Naive thymus-derived CD4-positive, alpha-beta T cell (primary cell): ENCODE data around the gene LAG3. TPM values are rescaled to one million over a fixed set of nuclear protein-coding genes. Genes with fewer than 3 reads are reported as not detected.
A peak's percentile ranks its signal among the peaks of the same experiment; 100 is the strongest.

ENCODE experiments used
- ATAC-seq: fragments of 150-1000 bp; cut with Tn5 transposase; 2 replicates; pipeline ENCODE4 v1.10.0; 2021; ENCODE audit warnings: mild to moderate bottlenecking, moderate library complexity
- CTCF ChIA-PET: fragments of 350-600 bp; sonication (Branson Sonifier 250); formaldehyde crosslinking; loops from one replicate; lab custom pipeline; 2021; ENCODE audit warnings: antibody characterized with exemption; lab: Charles Lee
- POLR2A ChIA-PET: fragments of 350-600 bp; sonication (Branson Sonifier 250); formaldehyde crosslinking; loops from one replicate; lab custom pipeline; 2021; ENCODE audit warnings: antibody characterized with exemption, inconsistent platforms; lab: Charles Lee
- DNase-seq, 9 donors: peaks; one replicate each; pipeline versions ENCODE4 v3.0.0 to v3.0.0-alpha.2; 2020 to 2022; ENCODE audit warnings: mixed read lengths in 1 of 9
- H3K27ac ChIP-seq: one replicate; pipeline ENCODE4 v1.7.0; 2013; ENCODE audit warnings: mild to moderate bottlenecking, low read depth, low read length, moderate library complexity
- H3K27me3 ChIP-seq, 2 donors: one replicate each; pipeline ENCODE4 v1.7.0; 2013; ENCODE audit warnings: low read length in 2 of 2, mild to moderate bottlenecking in 2 of 2, moderate library complexity in 2 of 2; ENCODE audit not compliant: control insufficient read depth in 2 of 2, insufficient read depth in 2 of 2
- H3K36me3 ChIP-seq, 3 experiments: 1 replicate in 2 of 3; 2 replicates in 1 of 3; pipeline ENCODE4 v1.7.0; 2013; ENCODE audit warnings: low read length in 3 of 3, mild to moderate bottlenecking in 3 of 3, moderate library complexity in 1 of 3; ENCODE audit not compliant: insufficient read depth in 3 of 3, control insufficient read depth in 2 of 3
- H3K4me1 ChIP-seq, 2 donors: one replicate each; pipeline ENCODE4 v1.7.0; 2013; ENCODE audit warnings: low read length in 2 of 2, mild to moderate bottlenecking in 2 of 2, moderate library complexity in 1 of 2; ENCODE audit not compliant: control insufficient read depth in 2 of 2, insufficient read depth in 2 of 2
- H3K4me3 ChIP-seq: 2 replicates; pipeline ENCODE4 v1.7.0; 2013; ENCODE audit warnings: mild to moderate bottlenecking, low read length
- H3K9me3 ChIP-seq, 3 experiments: 1 replicate in 2 of 3; 2 replicates in 1 of 3; pipeline ENCODE4 v1.7.0; 2013; ENCODE audit warnings: low read length in 3 of 3; ENCODE audit not compliant: control insufficient read depth in 2 of 3
- H3K27ac Mint-ChIP-seq, 9 donors: one replicate each; pipeline ENCODE4 v1.8.0; 2020 to 2022; ENCODE audit warnings: mixed read lengths in 9 of 9, mild to moderate bottlenecking in 8 of 9, moderate library complexity in 5 of 9, inconsistent platforms in 2 of 9
- H3K27me3 Mint-ChIP-seq, 5 donors: one replicate each; pipeline ENCODE4 v1.8.0; 2021 to 2022; ENCODE audit warnings: mixed read lengths in 5 of 5, mild to moderate bottlenecking in 1 of 5
- H3K36me3 Mint-ChIP-seq, 5 donors: one replicate each; pipeline ENCODE4 v1.8.0; 2020 to 2022; ENCODE audit warnings: mixed read lengths in 5 of 5, mild to moderate bottlenecking in 3 of 5, inconsistent platforms in 1 of 5
- H3K4me1 Mint-ChIP-seq, 7 donors: one replicate each; pipeline ENCODE4 v1.8.0; 2020 to 2022; ENCODE audit warnings: mixed read lengths in 7 of 7, mild to moderate bottlenecking in 3 of 7, inconsistent platforms in 1 of 7
- H3K4me3 Mint-ChIP-seq, 10 donors: one replicate each; pipeline ENCODE4 v1.8.0; 2020 to 2022; ENCODE audit warnings: mild to moderate bottlenecking in 10 of 10, mixed read lengths in 10 of 10, moderate library complexity in 6 of 10, inconsistent platforms in 2 of 10
- H3K9me3 Mint-ChIP-seq, 11 donors: one replicate each; pipeline ENCODE4 v1.8.0; 2020 to 2022; ENCODE audit warnings: mixed read lengths in 11 of 11, mild to moderate bottlenecking in 4 of 11, inconsistent platforms in 1 of 11, moderate library complexity in 1 of 11
- intact Hi-C, 2 donors: fragments of 100-400 bp; cut with micrococcal nuclease; formaldehyde crosslinking; loops; one replicate each; pipeline ENCODE4 v1.15.1; 2023
- polyA plus RNA-seq, 2 donors: library from polyadenylated mRNA; unstranded; fragments of 300-500 nt; fragmentation: Illumina TruSeq; gene quantifications; one replicate each; pipeline ENCODE4 v1.2.3, GENCODE V29; 2021
- total RNA-seq, 6 experiments: library from RNA in 5 of 6; stranded (reverse) in 5 of 6; gene quantifications; 1 replicate in 5 of 6; 2 replicates in 1 of 6; pipeline ENCODE4 v1.2.3 and lab custom pipeline; 2021 to 2026

LAG3 gene
- total and polyA plus RNA-seq, 7 experiments from 2014 or later = 0.26 to 46.5 (median 0.86) TPM

DNA sequence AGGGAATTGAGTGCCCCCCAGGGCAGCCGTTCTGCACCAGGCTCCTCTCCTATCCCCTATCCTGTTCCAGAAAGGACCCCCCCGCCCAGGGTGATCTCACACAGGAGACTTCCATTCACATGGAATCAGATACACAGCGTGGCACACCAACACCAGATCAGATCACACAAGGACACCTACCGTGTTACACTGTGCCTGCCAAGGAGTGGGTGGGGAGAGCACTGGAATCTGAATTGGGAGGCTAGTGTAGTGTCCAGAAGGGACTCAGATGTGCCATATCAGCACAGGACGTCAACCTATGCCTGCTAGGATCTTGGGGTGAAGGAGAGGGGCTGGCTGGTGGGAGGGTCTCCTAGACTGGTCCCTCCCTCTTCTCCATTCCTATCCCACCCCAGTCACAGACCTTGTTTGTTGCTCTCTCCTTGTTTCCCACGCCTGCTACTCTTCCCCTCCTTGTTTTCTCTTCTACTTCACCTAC, 3.8 kb upstream of the LAG3 start:
- H3K36me3 ChIP-seq = no peaks in the 10 kb centered on the region
- Mint-ChIP-seq H3K27ac (peak overlapping the region in 2 of 9 donors; percentile 29 to 30), H3K36me3 (peaks cover 0 to 3% (median 0%) of the 10 kb centered on the region in 5 donors), H3K27me3 (peaks cover 5 to 59% (median 26%) of the 10 kb centered on the region in 5 donors), H3K4me1 (peaks cover 31 to 72% (median 47%) of the 10 kb centered on the region in 7 donors), H3K4me3 (peak overlapping the region in 6 of 10 donors; percentile 38 to 96 (median 78)), H3K9me3 (no peaks in the 10 kb centered on the region)
- intact Hi-C loops = loop anchor here in 1 of 2 donors (10.0 kb wide), 1 partner anchor 186 kb away; the partner anchor contains the start of gene PTPN6
- H3K27me3 ChIP-seq = no peaks in the 10 kb centered on the region
- no peaks in the 10 kb centered on the region for H3K9me3 ChIP-seq
- POLR2A ChIA-PET = interaction anchor here (0.9 to 1.0 kb wide), 3 partner anchors 12 to 83 kb away, joined by 3 read pairs; partner anchors contain the start of genes CDCA3 and USP5
- DNase-seq (no peak), ATAC-seq (no peak)
- no peak overlapping the region for H3K4me3 ChIP-seq
- peaks cover 11 to 42% of the 10 kb centered on the region in 2 donors for H3K4me1 ChIP-seq
- CTCF ChIA-PET = interaction anchor here (0.6 to 3.6 kb wide), 2 partner anchors 14 to 53 kb away, joined by 3 to 24 read pairs; partner anchors contain the start of gene GPR162
- no peak overlapping the region for H3K27ac ChIP-seq

- no peaks in the 10 kb centered on the region for H3K36me3 ChIP-seq
- H3K9me3 ChIP-seq = no peaks in the 10 kb centered on the region
- ChIA-PET POLR2A (interaction anchor here (0.6 to 1.2 kb wide), 5 partner anchors 9 to 83 kb away, joined by 3 to 4 read pairs (median 3); partner anchors contain the start of genes CDCA3 and USP5), CTCF (interaction anchor here (0.6 kb wide), 1 partner anchor 52 kb away, joined by 3 read pairs; the partner anchor contains the start of gene GPR162)
- no peaks in the 10 kb centered on the region for H3K27me3 ChIP-seq
- no peak overlapping the region for H3K4me3 ChIP-seq
- H3K4me3 Mint-ChIP-seq = peak overlapping the region in 3 of 10 donors; percentile 58 to 96 (median 96)
- H3K9me3 Mint-ChIP-seq = no peaks in the 10 kb centered on the region
- no peak for DNase-seq
- ATAC-seq = no peak
- H3K4me1 Mint-ChIP-seq = peaks cover 31 to 71% (median 47%) of the 10 kb centered on the region in 7 donors
- H3K27ac Mint-ChIP-seq = peak overlapping the region in 1 of 9 donors; percentile 58
- peaks cover 0 to 3% (median 0%) of the 10 kb centered on the region in 5 donors for H3K36me3 Mint-ChIP-seq
- H3K27ac ChIP-seq = no peak overlapping the region
- H3K4me1 ChIP-seq = peaks cover 11 to 44% of the 10 kb centered on the region in 2 donors
- intact Hi-C loops = loop anchor here in 1 of 2 donors (10.0 kb wide), 1 partner anchor 186 kb away; the partner anchor contains the start of gene PTPN6
- H3K27me3 Mint-ChIP-seq = peaks cover 5 to 59% (median 26%) of the 10 kb centered on the region in 5 donors
Measured at GRCh38 chr12:6768990-6769389, 3.3 kb upstream of the LAG3 start.

GRCh38 chr12:6769666-6770065, 2.7 kb upstream of the LAG3 start:
- H3K27me3 Mint-ChIP-seq = peaks cover under 1 to 55% (median 25%) of the 10 kb centered on the region in 5 donors
- H3K36me3 Mint-ChIP-seq = peaks cover 0 to 4% (median 0%) of the 10 kb centered on the region in 5 donors
- H3K27ac Mint-ChIP-seq = peak overlapping the region in 3 of 9 donors; percentile 40 to 87 (median 48)
- H3K4me3 Mint-ChIP-seq = no peak overlapping the region
- H3K4me1 Mint-ChIP-seq = peaks cover 34 to 70% (median 48%) of the 10 kb centered on the region in 7 donors
- no peak for ATAC-seq
- H3K27ac ChIP-seq = no peak overlapping the region
- H3K9me3 Mint-ChIP-seq = peaks cover 0 to 1% (median 0%) of the 10 kb centered on the region in 11 donors
- H3K4me1 ChIP-seq = peaks cover 11 to 46% of the 10 kb centered on the region in 2 donors
- no peaks in the 10 kb centered on the region for H3K9me3 ChIP-seq
- DNase-seq = no peak
- CTCF ChIA-PET = interaction anchor here (0.8 to 3.1 kb wide), 2 partner anchors 9 to 16 kb away, joined by 3 to 14 read pairs; partner anchors contain the start of gene MLF2
- no peak overlapping the region for H3K4me3 ChIP-seq
- no peaks in the 10 kb centered on the region for H3K27me3 ChIP-seq
- no peaks in the 10 kb centered on the region for H3K36me3 ChIP-seq
- POLR2A ChIA-PET = interaction anchor here (0.7 to 1.2 kb wide), 4 partner anchors 9 to 82 kb away, joined by 3 to 4 read pairs (median 3); partner anchors contain the start of genes CDCA3 and USP5
- intact Hi-C loops = loop anchor here in 1 of 2 donors (10.0 kb wide), 1 partner anchor 185 kb away; the partner anchor contains the start of gene PTPN6

GRCh38 chr12:6770094-6770493, 2.2 kb upstream of the LAG3 start:
- peaks cover 36 to 72% (median 49%) of the 10 kb centered on the region in 7 donors for H3K4me1 Mint-ChIP-seq
- no peak overlapping the region for H3K4me3 ChIP-seq
- H3K36me3 ChIP-seq = no peaks in the 10 kb centered on the region
- peaks cover 0 to 1% (median 0%) of the 10 kb centered on the region in 11 donors for H3K9me3 Mint-ChIP-seq
- intact Hi-C loops = no loop called here
- no peaks in the 10 kb centered on the region for H3K27me3 ChIP-seq
- CTCF ChIA-PET = interaction anchor here (0.7 to 3.1 kb wide), 4 partner anchors 8 to 52 kb away, joined by 3 to 14 read pairs (median 3); partner anchors contain the start of genes CD4 and MLF2
- no peak overlapping the region for H3K27ac ChIP-seq
- DNase-seq (no peak), ATAC-seq (no peak)
- H3K36me3 Mint-ChIP-seq = peaks cover 0 to 7% (median 0%) of the 10 kb centered on the region in 5 donors
- no peaks in the 10 kb centered on the region for H3K9me3 ChIP-seq
- peaks cover 15 to 44% of the 10 kb centered on the region in 2 donors for H3K4me1 ChIP-seq
- POLR2A ChIA-PET = interaction anchor here (0.7 to 2.3 kb wide), 3 partner anchors 8 to 80 kb away, joined by 3 to 6 read pairs (median 4); no protein-coding TSS in a partner anchor
- H3K4me3 Mint-ChIP-seq = no peak overlapping the region
- H3K27me3 Mint-ChIP-seq = peaks cover 0 to 57% (median 24%) of the 10 kb centered on the region in 5 donors
- H3K27ac Mint-ChIP-seq = peak overlapping the region in 1 of 9 donors; percentile 40

DNA sequence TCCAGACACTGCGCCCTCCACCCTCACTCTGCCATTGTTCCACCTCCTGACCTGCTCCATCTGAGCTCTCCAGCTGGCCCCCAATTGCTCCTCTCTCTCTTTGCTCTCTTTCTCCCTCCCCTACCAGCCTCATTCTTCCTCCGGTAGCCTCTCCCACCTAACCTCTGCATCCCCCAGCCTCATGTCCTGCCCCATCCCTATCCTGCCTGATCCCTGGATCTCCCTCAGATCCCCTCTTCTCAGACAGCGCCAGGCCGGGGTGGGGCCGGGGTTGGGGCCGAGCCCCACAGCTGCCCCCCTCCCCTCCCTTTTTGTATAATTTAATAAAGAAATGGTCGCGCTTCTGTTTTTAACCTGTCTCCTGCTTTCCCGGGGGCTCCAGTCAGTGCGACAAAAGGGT, 1.7 kb upstream of the LAG3 start:
- peaks cover 0 to 12% (median 0%) of the 10 kb centered on the region in 5 donors for H3K36me3 Mint-ChIP-seq
- no peaks in the 10 kb centered on the region for H3K36me3 ChIP-seq
- peaks cover 33 to 72% (median 46%) of the 10 kb centered on the region in 7 donors for H3K4me1 Mint-ChIP-seq
- ChIA-PET POLR2A (interaction anchor here (1.8 to 2.7 kb wide), 3 partner anchors 11 to 22 kb away, joined by 5 to 14 read pairs (median 6); partner anchors contain the start of gene MLF2), CTCF (interaction anchor here (0.7 to 3.1 kb wide), 5 partner anchors 8 to 52 kb away, joined by 3 to 14 read pairs (median 3); partner anchors contain the start of genes CD4 and MLF2)
- DNase-seq (no peak), ATAC-seq (no peak)
- peaks cover 0 to 53% (median 19%) of the 10 kb centered on the region in 5 donors for H3K27me3 Mint-ChIP-seq
- H3K27ac ChIP-seq = no peak overlapping the region
- peak overlapping the region in 2 of 9 donors; percentile 34 to 91 for H3K27ac Mint-ChIP-seq
- H3K27me3 ChIP-seq = no peaks in the 10 kb centered on the region
- peaks cover 0 to 1% (median 0%) of the 10 kb centered on the region in 11 donors for H3K9me3 Mint-ChIP-seq
- no peak overlapping the region for H3K4me3 ChIP-seq
- intact Hi-C loops = no loop called here
- no peaks in the 10 kb centered on the region for H3K9me3 ChIP-seq
- H3K4me3 Mint-ChIP-seq = peak overlapping the region in 2 of 10 donors; percentile 34 to 87
- H3K4me1 ChIP-seq = peaks cover 17 to 39% of the 10 kb centered on the region in 2 donors

GRCh38 chr12:6771091-6771495, 1.2 kb upstream of the LAG3 start:
- Mint-ChIP-seq H3K27me3 (peaks cover 0 to 53% (median 17%) of the 10 kb centered on the region in 5 donors), H3K36me3 (peaks cover 0 to 13% (median 0%) of the 10 kb centered on the region in 5 donors), H3K27ac (peak overlapping the region in 3 of 9 donors; percentile 65 to 91 (median 76)), H3K4me1 (peaks cover 32 to 72% (median 45%) of the 10 kb centered on the region in 7 donors), H3K9me3 (peaks cover 0 to 1% (median 0%) of the 10 kb centered on the region in 11 donors), H3K4me3 (peak overlapping the region in 5 of 10 donors; percentile 34 to 87 (median 73))
- H3K27me3 ChIP-seq = no peaks in the 10 kb centered on the region
- intact Hi-C loops = no loop called here
- CTCF ChIA-PET = interaction anchor here (0.7 to 3.1 kb wide), 7 partner anchors 8 to 51 kb away, joined by 3 to 14 read pairs (median 4); partner anchors contain the start of gene MLF2
- DNase-seq (no peak), ATAC-seq (no peak)
- peaks cover 17 to 35% of the 10 kb centered on the region in 2 donors for H3K4me1 ChIP-seq
- POLR2A ChIA-PET = interaction anchor here (1.1 to 2.7 kb wide), 5 partner anchors 11 to 166 kb away, joined by 3 to 14 read pairs (median 5); partner anchors contain the start of gene MLF2
- no peaks in the 10 kb centered on the region for H3K36me3 ChIP-seq
- H3K9me3 ChIP-seq = no peaks in the 10 kb centered on the region
- no peak overlapping the region for H3K27ac ChIP-seq
- H3K4me3 ChIP-seq = no peak overlapping the region
